GM19099 (cell line): ENCODE data around the gene LRFN4.
A peak's percentile ranks its signal among the peaks of the same experiment; 100 is the strongest.

Experiments
- POLR2A ChIP-seq: IDR thresholded peaks from 3 replicates; pipeline ENCODE4 v1.6.1; 2011; ENCODE audit warnings: low read depth; ENCODE audit not compliant: insufficient read length; ENCODE audit errors: extremely low read depth

The LRFN4 gene

GRCh38 chr11:66856496-66857233, at the start of gene LRFN4:
TSS of gene LRFN4 (plus strand) at chr11:66857064. CDS start at chr11:66857745, 681 bp downstream.
- no peak for TF ChIP-seq POLR2A

DNA sequence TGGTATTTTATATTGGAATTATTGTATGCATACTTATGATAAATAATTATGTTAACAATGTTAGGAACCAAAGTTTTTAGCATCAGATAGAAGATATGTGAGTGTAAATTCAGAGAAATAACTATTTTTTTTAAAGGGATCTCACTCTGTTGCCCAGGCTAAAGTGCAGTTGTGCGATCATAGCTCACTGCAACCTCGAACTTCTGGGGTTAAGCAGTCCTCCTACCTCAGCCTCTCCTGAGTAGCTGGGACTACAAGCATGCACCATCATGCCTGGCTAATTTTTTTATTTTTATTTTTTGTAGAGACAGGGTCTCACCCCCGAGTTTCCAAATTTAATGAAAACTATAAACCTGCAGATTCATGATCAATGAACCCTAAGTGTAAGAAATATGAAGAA, 47.3 kb upstream of the LRFN4 start:
- TF ChIP-seq POLR2A = no peak

- TF ChIP-seq POLR2A = no peak
Observed at GRCh38 chr11:66810576-66811185, 46.2 kb upstream of the LRFN4 start.

- TF ChIP-seq POLR2A = no peak
Observed at GRCh38 chr11:66814678-66815077, 42.2 kb upstream of the LRFN4 start.

DNA sequence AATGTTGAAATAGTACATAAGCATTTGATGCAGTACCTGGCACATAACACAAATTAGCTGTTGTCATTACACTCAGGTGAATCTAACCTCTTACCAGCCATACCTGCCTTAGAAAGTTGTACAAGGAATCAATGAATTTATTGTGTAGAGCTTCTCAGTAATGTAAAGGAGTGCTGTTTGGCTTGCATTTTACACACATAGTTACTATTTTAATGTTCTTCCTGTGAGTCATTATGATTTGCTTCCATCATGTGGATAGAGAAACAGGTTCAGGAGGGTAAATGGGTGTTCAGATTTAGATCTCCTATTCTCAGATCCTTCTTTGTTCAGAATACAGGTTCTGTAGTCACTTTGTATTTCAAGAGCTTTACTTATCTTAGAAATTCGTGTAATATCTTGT, 41.2 kb upstream of the LRFN4 start:
- TF ChIP-seq POLR2A = no peak

- no peak for TF ChIP-seq POLR2A
Observed at GRCh38 chr11:66818231-66818955, 38.5 kb upstream of the LRFN4 start.

DNA sequence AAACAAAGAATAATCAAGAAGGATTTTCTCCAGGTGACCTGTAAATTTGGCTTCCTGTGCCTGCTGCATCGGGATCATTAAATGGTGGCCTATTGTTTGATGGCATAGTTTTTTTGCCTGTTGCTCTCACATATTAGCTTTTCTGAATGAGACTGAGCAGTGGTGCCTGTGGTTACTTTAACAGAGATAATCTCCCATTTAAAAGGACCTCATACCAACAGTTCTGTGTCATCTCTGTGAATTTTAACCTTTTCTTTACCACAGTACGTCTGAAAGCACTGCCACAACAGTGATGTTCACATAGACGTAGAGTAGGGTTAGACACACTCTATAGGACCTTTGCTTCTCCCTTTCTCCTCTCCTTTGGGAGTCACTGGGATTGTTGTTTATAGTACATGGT, 36.5 kb upstream of the LRFN4 start:
- TF ChIP-seq POLR2A = no peak

DNA sequence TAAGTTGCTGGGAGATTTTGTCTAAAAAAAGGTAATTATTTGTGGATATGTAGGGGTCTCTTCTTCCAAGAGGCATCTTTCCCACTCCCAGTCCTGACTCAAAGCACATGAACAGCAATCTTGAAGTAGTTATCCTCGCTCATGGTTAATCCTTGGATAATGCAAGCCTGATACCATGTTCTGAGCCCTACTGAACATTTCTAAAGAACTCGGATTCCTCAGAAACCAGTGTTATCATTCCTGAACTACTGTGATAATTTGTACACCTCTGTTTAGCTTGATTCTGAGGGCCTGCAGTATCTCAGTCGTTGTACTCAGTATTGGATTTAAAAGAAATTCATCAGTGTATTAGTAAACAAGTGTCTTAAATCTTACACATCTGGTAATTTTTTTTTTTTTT, 36.0 kb upstream of the LRFN4 start:
- no peak for TF ChIP-seq POLR2A

DNA sequence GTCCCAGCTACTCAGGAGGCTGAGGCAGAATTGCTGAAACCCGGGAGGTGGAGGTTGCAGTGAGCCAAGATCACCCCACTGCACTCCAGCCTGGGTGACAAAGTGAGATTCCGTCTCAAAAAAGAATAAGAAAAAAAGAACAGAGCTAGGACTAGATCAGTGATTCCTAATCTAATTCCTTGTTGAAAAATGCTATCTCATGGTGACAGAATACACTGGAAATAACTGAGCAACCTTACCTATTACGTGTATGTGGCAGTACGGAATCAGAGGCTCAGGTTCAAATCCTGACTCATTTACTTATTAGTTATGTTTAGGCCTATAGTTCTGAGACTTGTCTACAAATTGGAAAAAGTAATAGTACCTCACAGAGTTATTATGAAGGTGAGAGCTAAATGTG, 33.2 kb upstream of the LRFN4 start:
- no peak for TF ChIP-seq POLR2A

GRCh38 chr11:66834539-66834845, 22.4 kb upstream of the LRFN4 start:
- no peak for TF ChIP-seq POLR2A

DNA sequence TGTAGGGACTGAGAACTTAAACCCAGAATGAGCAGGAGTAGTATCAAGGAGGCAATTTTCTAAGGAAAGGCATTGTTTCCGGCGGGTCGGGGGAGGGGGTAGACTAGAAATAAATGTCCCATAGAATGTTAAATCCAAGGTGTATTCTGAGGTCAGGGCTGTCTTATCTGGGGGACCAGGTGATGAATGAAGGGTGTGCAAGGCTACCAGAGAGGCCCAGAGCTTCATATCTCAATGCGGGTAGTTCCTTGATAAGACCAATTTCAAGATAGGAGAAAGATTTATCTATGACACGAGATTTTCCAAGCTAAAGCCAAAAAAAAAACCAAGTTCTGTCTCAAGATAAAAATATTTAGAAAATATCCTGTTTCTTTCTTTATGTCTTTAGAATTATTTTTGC, 21.9 kb upstream of the LRFN4 start:
- no peak for TF ChIP-seq POLR2A

DNA sequence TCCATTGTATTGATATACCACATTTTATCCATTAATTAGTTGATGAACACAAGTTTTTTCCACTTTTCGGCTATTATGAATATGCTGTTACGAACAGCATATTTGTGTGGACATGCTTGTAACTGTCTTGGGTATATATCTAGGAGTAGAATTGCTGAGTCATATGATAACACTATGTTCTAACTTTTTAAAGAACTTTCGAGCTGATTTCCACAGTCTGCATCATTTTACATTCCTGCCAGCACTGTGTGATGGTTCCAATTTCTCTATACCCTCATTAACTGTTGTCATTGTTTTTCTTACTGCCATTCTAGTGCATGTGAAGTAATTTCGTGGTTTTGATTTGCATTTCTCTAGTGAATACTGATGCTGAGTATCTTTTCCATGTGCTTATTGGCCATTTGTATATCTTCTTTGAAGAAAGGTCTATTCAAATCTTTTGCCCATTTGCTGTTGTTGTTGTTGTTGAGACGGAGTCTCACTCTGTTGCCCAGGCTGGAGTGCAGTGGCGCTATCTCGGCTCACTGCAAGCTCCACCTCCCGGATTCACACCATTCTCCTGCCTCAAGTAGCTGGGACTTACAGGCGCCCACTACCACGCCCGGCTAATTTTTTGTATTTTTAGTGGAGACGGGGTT, 21.0 kb upstream of the LRFN4 start:
- TF ChIP-seq POLR2A = no peak

DNA sequence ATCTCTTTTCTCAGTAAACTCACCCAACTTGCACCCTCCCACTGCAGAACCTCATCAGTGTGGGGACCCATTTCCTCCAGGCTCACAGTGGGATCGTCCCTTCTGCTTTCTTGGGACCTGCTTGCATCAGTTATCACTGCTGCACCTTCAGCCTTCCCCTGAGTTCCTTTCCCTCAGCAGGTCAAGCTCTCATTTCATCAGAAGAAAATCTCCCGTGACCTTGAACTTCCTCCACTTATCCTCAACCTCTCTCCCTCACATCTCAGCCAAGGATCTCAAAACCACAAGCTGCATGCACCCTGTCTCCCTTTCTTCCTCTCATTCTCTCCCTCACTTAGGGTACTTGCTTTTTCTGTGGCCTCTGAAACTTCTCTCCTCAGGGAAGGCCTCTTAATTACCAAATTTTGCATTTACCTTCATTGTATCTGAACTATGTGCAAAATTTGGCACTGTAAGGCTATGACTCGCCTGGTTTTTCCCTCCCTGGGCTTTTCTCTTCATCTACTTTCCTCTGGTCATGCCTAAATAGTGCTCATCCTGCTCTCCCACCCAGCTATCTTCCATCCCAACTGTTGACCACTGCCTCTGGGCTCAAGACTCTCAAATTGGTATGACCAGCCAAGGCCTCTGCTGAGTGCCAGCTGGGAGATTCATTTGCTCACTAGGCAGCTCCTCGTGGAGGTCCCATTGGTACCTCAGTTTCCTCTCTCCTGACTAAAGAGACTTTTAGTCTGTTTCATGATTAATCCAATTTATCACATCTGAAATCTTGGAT, 16.4 kb upstream of the LRFN4 start:
- TF ChIP-seq POLR2A = peak; percentile 27

DNA sequence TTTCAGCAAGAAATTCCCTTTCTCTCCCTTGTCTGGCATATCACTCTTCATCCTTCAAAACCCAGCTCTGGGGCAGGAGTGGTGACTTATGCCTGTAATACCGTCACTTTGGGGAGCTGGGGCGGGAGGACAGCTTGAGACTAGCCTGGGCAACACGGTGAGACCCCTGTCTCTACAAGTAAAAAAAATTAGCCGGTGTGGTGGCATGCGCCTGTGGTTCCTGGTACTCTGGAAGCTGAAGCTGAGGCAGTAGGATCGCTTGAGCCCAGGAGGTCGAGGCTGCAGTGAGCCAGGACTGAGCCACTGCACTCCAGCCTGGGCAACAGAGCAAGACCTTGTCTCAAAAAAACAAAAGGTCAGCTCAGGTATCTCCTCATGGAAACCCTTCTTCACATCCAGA, 15.0 kb upstream of the LRFN4 start:
- TF ChIP-seq POLR2A = no peak

DNA sequence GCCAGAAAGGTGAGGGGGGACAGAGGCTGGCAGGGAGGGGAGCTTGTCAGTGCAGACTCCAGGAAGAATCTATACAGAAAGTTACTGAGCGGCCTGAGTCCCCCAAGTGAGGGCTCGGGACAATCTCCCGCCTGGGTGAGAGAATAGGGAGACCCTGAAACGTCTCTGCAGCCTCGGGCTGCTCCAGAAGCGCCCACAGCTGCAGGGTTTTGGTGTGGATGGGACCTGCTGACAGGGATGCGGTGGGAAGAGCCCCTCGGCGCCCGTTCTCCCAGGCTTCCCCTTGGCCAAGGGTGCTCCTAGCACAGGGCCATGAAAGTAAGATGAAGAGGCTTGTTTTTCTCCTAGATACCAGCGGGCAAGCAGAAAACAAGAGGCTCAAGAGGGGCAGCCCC, 14.4 kb upstream of the LRFN4 start:
- no peak for TF ChIP-seq POLR2A
